Activated B cell treated with CpG ODN at 0.5 μM for 24 hours (primary cell): ENCODE measurements around the gene KRT33A. TPM values are rescaled to one million over a fixed set of nuclear protein-coding genes. Genes with fewer than 3 reads are reported as not detected.

Source experiments
- ATAC-seq: fragments of 200-7000 bp; cut with Tn5 transposase; one replicate; pipeline ENCODE4 v1.10.0; 2021; ENCODE audit warnings: low read depth, mild to moderate bottlenecking, moderate library complexity
- CTCF ChIA-PET: fragments of 350-600 bp; sonication (Branson Sonifier 250); formaldehyde crosslinking; loops from one replicate; lab custom pipeline; 2021; ENCODE audit warnings: antibody characterized with exemption; lab: Charles Lee
- POLR2A ChIA-PET: fragments of 350-600 bp; sonication (Branson Sonifier 250); formaldehyde crosslinking; loops from one replicate; lab custom pipeline; 2021; ENCODE audit warnings: antibody characterized with exemption; lab: Charles Lee
- DNase-seq: peaks from one replicate; pipeline ENCODE4 v3.0.0; 2022
- H3K27ac Mint-ChIP-seq: one replicate; pipeline ENCODE4 v1.8.0; 2020; ENCODE audit warnings: mixed read lengths
- H3K27me3 Mint-ChIP-seq: one replicate; pipeline ENCODE4 v1.8.0; 2021; ENCODE audit warnings: mixed read lengths
- H3K36me3 Mint-ChIP-seq: one replicate; pipeline ENCODE4 v1.8.0; 2021; ENCODE audit warnings: low read depth, mixed read lengths
- H3K4me1 Mint-ChIP-seq: one replicate; pipeline ENCODE4 v1.8.0; 2021; ENCODE audit warnings: mixed read lengths
- H3K4me3 Mint-ChIP-seq: one replicate; pipeline ENCODE4 v1.8.0; 2020; ENCODE audit warnings: mild to moderate bottlenecking, mixed read lengths
- H3K9me3 Mint-ChIP-seq: one replicate; pipeline ENCODE4 v1.8.0; 2020; ENCODE audit warnings: mixed read lengths
- intact Hi-C: fragments of 100-400 bp; cut with micrococcal nuclease; formaldehyde crosslinking; loops from one replicate; pipeline ENCODE4 v1.15.1; 2024
- total RNA-seq: library from RNA; stranded (reverse); gene quantifications from 2 replicates; pipeline ENCODE4 v1.2.3, GENCODE V29; 2022
- TF ChIP-seq, protein P1 (sequence below): fragments of 200-600 bp; IDR thresholded peaks from one replicate; pipeline ENCODE4 v1.8.0; 2022; ENCODE audit warnings: antibody characterized with exemption, mild to moderate bottlenecking

The KRT33A gene
- total RNA-seq, 1 donor from 2014 or later: not detected

DNA sequence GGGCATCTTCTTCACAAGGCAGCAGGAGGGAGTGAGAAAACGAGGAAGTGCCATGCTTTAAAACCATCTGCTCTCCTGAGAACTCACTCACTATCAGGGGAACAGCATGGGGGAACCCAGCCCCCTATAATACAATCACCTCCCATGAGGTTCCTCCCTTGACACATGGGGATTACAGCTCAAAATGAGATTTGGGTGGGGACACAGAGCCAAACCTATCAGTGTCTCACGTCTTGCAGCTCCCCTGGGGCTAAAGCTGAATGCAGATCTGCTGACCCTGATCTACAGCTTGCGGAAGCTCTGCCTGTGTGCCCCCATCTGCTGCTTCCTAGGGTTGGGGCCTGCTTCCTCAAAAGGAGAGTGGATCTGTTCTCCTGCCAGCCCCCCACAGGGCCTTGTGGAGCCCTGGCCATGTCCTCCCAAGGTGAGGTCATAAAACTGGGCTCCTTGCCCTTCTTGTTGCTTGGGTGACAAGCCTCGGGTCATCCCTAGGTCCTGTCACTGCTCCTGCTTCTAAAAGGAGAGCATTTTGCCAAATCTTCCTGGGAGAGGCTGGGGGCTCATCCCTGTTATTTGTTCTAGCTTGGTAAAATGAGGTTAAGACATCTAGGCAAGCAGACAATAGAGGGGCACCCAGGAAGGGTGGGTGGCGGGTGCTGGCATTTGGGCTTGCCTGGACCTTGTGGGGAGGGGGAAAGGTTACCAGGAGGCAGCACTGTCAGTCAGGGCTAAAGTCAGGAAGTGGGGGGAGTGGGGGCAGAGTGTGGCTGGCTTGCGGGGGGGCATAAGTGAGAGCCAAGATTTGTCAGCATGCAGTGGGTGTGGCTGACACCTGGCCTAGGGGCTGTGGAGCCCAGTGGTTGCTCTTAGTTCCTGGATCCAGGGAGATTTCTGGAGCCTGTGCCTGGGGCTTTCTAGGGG, 16.0 kb downstream of the KRT33A start:
- ChIA-PET POLR2A (no interaction called here), CTCF (no interaction called here)
- Mint-ChIP-seq H3K9me3 (no peaks in the 10 kb centered on the region), H3K4me1 (peaks cover 13% of the 10 kb centered on the region), H3K36me3 (no peaks in the 10 kb centered on the region), H3K27ac (no peak overlapping the region), H3K27me3 (peaks cover 4% of the 10 kb centered on the region), H3K4me3 (no peak overlapping the region)
- ATAC-seq (peak; percentile 66), DNase-seq (no peak)
- intact Hi-C loops: no loop called here
- TF ChIP-seq, protein P1, sequence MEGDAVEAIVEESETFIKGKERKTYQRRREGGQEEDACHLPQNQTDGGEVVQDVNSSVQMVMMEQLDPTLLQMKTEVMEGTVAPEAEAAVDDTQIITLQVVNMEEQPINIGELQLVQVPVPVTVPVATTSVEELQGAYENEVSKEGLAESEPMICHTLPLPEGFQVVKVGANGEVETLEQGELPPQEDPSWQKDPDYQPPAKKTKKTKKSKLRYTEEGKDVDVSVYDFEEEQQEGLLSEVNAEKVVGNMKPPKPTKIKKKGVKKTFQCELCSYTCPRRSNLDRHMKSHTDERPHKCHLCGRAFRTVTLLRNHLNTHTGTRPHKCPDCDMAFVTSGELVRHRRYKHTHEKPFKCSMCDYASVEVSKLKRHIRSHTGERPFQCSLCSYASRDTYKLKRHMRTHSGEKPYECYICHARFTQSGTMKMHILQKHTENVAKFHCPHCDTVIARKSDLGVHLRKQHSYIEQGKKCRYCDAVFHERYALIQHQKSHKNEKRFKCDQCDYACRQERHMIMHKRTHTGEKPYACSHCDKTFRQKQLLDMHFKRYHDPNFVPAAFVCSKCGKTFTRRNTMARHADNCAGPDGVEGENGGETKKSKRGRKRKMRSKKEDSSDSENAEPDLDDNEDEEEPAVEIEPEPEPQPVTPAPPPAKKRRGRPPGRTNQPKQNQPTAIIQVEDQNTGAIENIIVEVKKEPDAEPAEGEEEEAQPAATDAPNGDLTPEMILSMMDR: no peak

DNA sequence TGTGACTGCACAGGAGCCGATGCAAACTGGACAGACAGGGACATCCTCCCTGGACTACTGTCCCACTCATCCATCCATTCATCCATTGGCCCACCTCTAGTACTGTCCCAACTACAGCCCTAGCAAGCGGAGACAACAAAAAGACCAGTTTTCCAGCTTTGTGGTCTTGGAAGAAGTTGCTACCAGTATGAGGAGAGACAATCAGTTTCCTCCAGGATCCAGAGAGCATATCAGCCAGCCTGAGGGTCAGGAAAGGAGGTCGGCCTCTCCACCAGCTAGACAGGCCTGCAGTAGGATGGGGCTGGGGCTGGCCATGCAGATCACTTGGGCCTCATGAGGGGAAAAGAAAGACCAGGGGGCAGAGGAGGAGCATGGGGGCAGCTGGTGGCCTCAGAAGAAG, 16.8 kb downstream of the KRT33A start:
- no peak overlapping the region for H3K4me3 Mint-ChIP-seq
- DNase-seq: no peak
- no peaks in the 10 kb centered on the region for H3K36me3 Mint-ChIP-seq
- TF ChIP-seq, protein P1: no peak
- peaks cover 10% of the 10 kb centered on the region for H3K4me1 Mint-ChIP-seq
- H3K9me3 Mint-ChIP-seq: no peaks in the 10 kb centered on the region
- H3K27ac Mint-ChIP-seq: no peak overlapping the region
- ChIA-PET CTCF (no interaction called here), POLR2A (no interaction called here)
- H3K27me3 Mint-ChIP-seq: peaks cover 4% of the 10 kb centered on the region
- intact Hi-C loops: no loop called here
- ATAC-seq: no peak

DNA sequence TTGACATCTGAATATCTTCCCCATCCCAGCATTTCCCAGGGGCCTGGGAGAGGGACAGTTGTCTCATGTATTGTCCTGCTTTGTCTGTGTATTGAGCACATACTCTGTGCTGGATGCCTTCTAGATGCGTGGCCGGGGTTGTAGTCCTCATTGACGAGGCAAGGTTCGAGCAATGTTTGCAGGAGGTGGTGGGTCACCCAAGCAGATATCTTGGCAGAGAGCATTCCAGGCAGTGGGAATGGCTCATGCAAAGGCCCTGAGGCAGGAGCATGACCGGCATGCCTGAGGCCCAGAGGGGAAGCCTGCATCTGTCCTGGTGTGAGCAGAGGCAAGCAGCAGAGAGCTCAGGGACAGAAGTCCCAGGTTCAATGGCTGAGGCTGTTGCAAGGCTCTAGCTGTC, 17.5 kb downstream of the KRT33A start:
- DNase-seq (no peak), ATAC-seq (no peak)
- TF ChIP-seq, protein P1: no peak
- Mint-ChIP-seq H3K4me1 (peaks cover 10% of the 10 kb centered on the region), H3K4me3 (no peak overlapping the region), H3K27ac (no peak overlapping the region), H3K36me3 (no peaks in the 10 kb centered on the region), H3K9me3 (no peaks in the 10 kb centered on the region), H3K27me3 (peaks cover 4% of the 10 kb centered on the region)
- intact Hi-C loops: no loop called here
- ChIA-PET CTCF (no interaction called here), POLR2A (no interaction called here)

DNA sequence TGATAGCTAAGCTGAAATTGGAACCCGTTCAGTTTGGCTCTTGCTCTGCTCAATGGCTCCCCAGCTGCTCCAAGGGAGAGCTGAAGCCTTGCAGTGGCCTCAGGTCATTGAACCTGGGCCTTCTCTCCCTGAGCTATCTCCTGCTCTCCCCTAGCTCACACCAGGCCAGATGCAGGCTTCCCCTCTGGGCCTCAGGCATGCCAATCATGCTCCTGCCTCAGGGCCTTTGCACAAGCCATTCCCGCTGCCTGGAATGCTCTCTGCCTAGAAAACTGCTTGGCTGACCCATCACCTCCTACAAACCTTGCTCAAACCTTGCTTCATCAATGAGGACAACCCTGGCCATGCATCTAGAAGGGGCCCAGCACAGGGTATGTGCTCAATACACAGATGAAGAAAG, 18.4 kb downstream of the KRT33A start:
- H3K27ac Mint-ChIP-seq: no peak overlapping the region
- ChIA-PET POLR2A (no interaction called here), CTCF (no interaction called here)
- H3K9me3 Mint-ChIP-seq: no peaks in the 10 kb centered on the region
- ATAC-seq: no peak
- intact Hi-C loops: no loop called here
- H3K27me3 Mint-ChIP-seq: peaks cover 4% of the 10 kb centered on the region
- TF ChIP-seq, protein P1: no peak
- H3K4me3 Mint-ChIP-seq: no peak overlapping the region
- H3K4me1 Mint-ChIP-seq: peaks cover 10% of the 10 kb centered on the region
- DNase-seq: no peak
- no peaks in the 10 kb centered on the region for H3K36me3 Mint-ChIP-seq

DNA sequence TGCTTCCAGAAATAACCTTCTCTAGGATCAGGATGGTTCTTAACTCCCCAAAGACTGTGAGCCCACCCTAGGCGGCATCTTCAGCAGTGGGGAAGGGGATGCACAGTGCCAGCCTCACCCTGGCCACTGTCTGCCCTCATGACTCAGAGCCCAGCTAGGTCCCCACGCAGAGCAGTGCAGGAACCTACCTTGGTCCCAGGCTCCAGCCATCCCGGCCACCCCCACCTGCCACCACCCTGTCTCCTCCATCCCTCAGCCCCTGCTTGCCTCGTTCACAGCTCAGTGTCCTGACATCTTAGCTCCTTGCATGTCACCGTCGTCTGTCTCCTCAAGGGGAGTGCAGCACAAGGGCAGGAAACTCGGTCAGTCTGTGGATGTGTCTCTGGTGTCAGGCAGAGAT, 19.0 kb downstream of the KRT33A start:
- no peak for DNase-seq
- Mint-ChIP-seq H3K36me3 (no peaks in the 10 kb centered on the region), H3K4me1 (peaks cover 10% of the 10 kb centered on the region), H3K4me3 (no peak overlapping the region), H3K9me3 (no peaks in the 10 kb centered on the region), H3K27ac (no peak overlapping the region), H3K27me3 (peaks cover 4% of the 10 kb centered on the region)
- intact Hi-C loops: no loop called here
- ChIA-PET CTCF (interaction anchor here (0.7 kb wide), 1 partner anchor 9 kb away, joined by 4 read pairs; no protein-coding TSS in a partner anchor), POLR2A (no interaction called here)
- no peak for ATAC-seq
- TF ChIP-seq, protein P1: no peak
